ENCODE data around the gene LACRT. TPM values are rescaled to one million over a fixed set of nuclear protein-coding genes. Genes with fewer than 3 reads are reported as not detected.

Gene LACRT
- total and polyA plus RNA-seq, 9 donors, result not detected

DNA sequence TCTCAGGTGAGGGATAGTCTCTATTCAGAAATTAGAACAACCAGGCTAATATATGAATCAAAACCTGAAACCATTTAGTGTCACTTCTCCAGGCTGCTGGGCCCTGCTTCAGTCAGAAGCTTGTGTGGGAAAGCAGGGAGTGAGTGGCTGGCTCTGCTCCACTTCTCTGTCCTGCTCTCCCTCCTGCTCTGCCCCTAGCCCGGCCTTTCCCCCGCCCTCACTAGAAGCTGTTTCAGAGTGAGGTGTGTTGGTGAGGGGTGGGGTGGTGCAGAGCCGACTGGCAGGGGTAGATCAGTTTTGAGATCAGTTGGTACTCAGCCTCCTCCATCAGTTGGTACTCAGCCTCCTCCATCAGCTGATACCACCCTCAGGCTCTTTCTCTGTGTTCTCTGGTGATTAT, 39.2 kb downstream of the LACRT start:
- H3K4me1 ChIP-seq (ENCODE audit: insufficient read depth), result no peaks in the 10 kb centered on the region
- H3K4me3 ChIP-seq, result no peak overlapping the region
- no peaks in the 10 kb centered on the region for H3K9me3 ChIP-seq
- H3K27me3 ChIP-seq, result no peaks in the 10 kb centered on the region
- TF ChIP-seq POLR2A (IDR thresholded peaks at IDR 0.05) (no peak), EP300 (IDR thresholded peaks at IDR 0.05) (no peak), CTCF (IDR thresholded peaks at IDR 0.05) (no peak)
- no peak overlapping the region for H3K27ac ChIP-seq
- no peaks in the 10 kb centered on the region for H3K36me3 ChIP-seq
- intact Hi-C loops (cut with DNase I), result no loop called here
- 68 to 82% (median 69%) methylated on average over 3 of the region's 3 CpGs for WGBS, 3 donors
- no peak for DNase-seq

DNA sequence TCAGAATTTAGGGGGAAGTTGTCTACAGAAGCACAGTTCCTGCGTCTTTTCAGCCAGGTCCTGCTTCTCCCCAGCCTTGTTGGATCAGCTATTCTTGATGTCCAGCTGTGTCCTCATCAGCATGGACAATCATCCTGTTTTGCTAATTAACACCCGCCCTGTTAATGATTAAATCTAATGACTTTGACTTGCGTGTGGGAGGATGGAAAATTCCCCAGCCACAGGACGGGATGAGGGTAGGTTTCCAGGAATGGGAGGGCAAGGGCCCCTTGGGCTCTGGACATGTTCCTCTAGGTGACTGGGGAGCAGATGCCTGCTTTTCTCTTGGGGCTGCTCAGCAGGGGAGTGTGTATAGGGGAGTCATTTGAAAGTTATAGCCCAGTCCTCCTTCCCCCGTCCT, 41.0 kb downstream of the LACRT start:
- intact Hi-C loops (cut with DNase I), result no loop called here

GRCh38 chr12:54593135-54593534, 41.6 kb downstream of the LACRT start:
- H3K27ac ChIP-seq, result no peak overlapping the region
- no peak overlapping the region for H3K4me3 ChIP-seq
- DNase-seq, result no peak
- intact Hi-C loops (cut with DNase I), result no loop called here
- no peaks in the 10 kb centered on the region for H3K4me1 ChIP-seq (ENCODE audit: insufficient read depth)
- H3K27me3 ChIP-seq, result no peaks in the 10 kb centered on the region
- TF ChIP-seq POLR2A (IDR thresholded peaks at IDR 0.05), result no peak
- TF ChIP-seq EP300 (IDR thresholded peaks at IDR 0.05), result no peak
- TF ChIP-seq CTCF (IDR thresholded peaks at IDR 0.05), result no peak
- WGBS, 3 donors, result 65 to 72% (median 70%) methylated on average over 4 of the region's 4 CpGs
- no peaks in the 10 kb centered on the region for H3K36me3 ChIP-seq
- no peaks in the 10 kb centered on the region for H3K9me3 ChIP-seq

More for the DNA sequence above, 41.0 kb downstream of the LACRT start:
- Histone ChIP-seq H3K4me3 (no peak overlapping the region), H3K27ac (no peak overlapping the region), H3K36me3 (no peaks in the 10 kb centered on the region), H3K9me3 (no peaks in the 10 kb centered on the region), H3K4me1 (ENCODE audit: insufficient read depth) (no peaks in the 10 kb centered on the region), H3K27me3 (no peaks in the 10 kb centered on the region)
- WGBS, 3 donors, result 55 to 60% (median 56%) methylated on average over 5 of the region's 5 CpGs
- TF ChIP-seq EP300 (IDR thresholded peaks at IDR 0.05) (no peak), CTCF (IDR thresholded peaks at IDR 0.05) (no peak), POLR2A (IDR thresholded peaks at IDR 0.05) (no peak)
- no peak for DNase-seq

GRCh38 chr12:54592316-54592715, 42.4 kb downstream of the LACRT start:
- intact Hi-C loops (cut with DNase I), result no loop called here

More at GRCh38 chr12:54592316-54592715, 42.4 kb downstream of the LACRT start:
- Histone ChIP-seq H3K27ac (no peak overlapping the region), H3K4me1 (ENCODE audit: insufficient read depth) (no peaks in the 10 kb centered on the region), H3K4me3 (no peak overlapping the region), H3K9me3 (no peaks in the 10 kb centered on the region), H3K36me3 (no peaks in the 10 kb centered on the region), H3K27me3 (no peaks in the 10 kb centered on the region)
- TF ChIP-seq CTCF (IDR thresholded peaks at IDR 0.05), result no peak
- no peak for TF ChIP-seq EP300 (IDR thresholded peaks at IDR 0.05)
- no peak for TF ChIP-seq POLR2A (IDR thresholded peaks at IDR 0.05)
- DNase-seq, result no peak
- 82 to 84% (median 82%) methylated on average over 2 of the region's 2 CpGs for WGBS, 3 donors
